Fibroblast of skin of scalp (primary cell): Measurements from ENCODE around the gene FLOT2. TPM values are rescaled to one million over a fixed set of nuclear protein-coding genes. Genes with fewer than 3 reads are reported as not detected.
A peak's percentile ranks its signal among the peaks of the same experiment; 100 is the strongest.
"Not testable (repeated sequence)": the region's sequence is repeated elsewhere in the genome, so short reads cannot be mapped to it uniquely, and the experiment has no call there.

Source experiments
- DNase-seq: peaks from one replicate; pipeline ENCODE4 v3.0.0-alpha.2; 2013
- polyA plus RNA-seq, 2 experiments: library from polyadenylated mRNA; unstranded; fragments of 120-200 nt; gene quantifications; one replicate each; pipeline ENCODE4 v1.2.1, GENCODE V29; 2013; ENCODE audit not compliant: insufficient read length in 2 of 2

Gene FLOT2
- 50.9 TPM for polyA plus RNA-seq (2013, experiment 1 of 2; ENCODE audit: insufficient read length)
- polyA plus RNA-seq (2013, experiment 2 of 2; ENCODE audit: insufficient read length) = 49.3 TPM

GRCh38 chr17:28896884-28897768, at the start of gene FLOT2:
TSS of gene FLOT2 (minus strand) at chr17:28897733. CDS start at chr17:28897574, 159 bp downstream.
- DNase-seq = peak; percentile 34

- peak; percentile 73 for DNase-seq
Observed at GRCh38 chr17:28946239-28946638, 48.7 kb upstream of the FLOT2 start.

- DNase-seq = peak; percentile 29
Observed at GRCh38 chr17:28944862-28945741, 47.6 kb upstream of the FLOT2 start.

- DNase-seq = no peak
Observed at GRCh38 chr17:28944343-28944742, 46.8 kb upstream of the FLOT2 start.

- DNase-seq = no peak
Observed at GRCh38 chr17:28942925-28943324, 45.4 kb upstream of the FLOT2 start.

GRCh38 chr17:28941251-28941650, 43.7 kb upstream of the FLOT2 start:
- no peak for DNase-seq

- no peak for DNase-seq
Observed at GRCh38 chr17:28940675-28941074, 43.1 kb upstream of the FLOT2 start.

GRCh38 chr17:28940142-28940541, 42.6 kb upstream of the FLOT2 start:
- no peak for DNase-seq

- DNase-seq = no peak
Observed at GRCh38 chr17:28938552-28938951, 41.0 kb upstream of the FLOT2 start.

GRCh38 chr17:28937044-28937729, 39.7 kb upstream of the FLOT2 start:
- no peak for DNase-seq

GRCh38 chr17:28935744-28936460, 38.4 kb upstream of the FLOT2 start:
- DNase-seq = no peak

- not testable (repeated sequence) for DNase-seq
Observed at GRCh38 chr17:28934508-28934907, 37.0 kb upstream of the FLOT2 start.

GRCh38 chr17:28929787-28930186, 32.3 kb upstream of the FLOT2 start:
- DNase-seq = no peak

GRCh38 chr17:28928061-28928460, 30.5 kb upstream of the FLOT2 start:
- DNase-seq = peak; percentile 23

- no peak for DNase-seq
Observed at GRCh38 chr17:28926786-28927185, 29.3 kb upstream of the FLOT2 start.

GRCh38 chr17:28926366-28926765, 28.8 kb upstream of the FLOT2 start:
- no peak for DNase-seq

GRCh38 chr17:28925912-28926365, 28.4 kb upstream of the FLOT2 start:
- DNase-seq = peak; percentile 55

GRCh38 chr17:28920201-28920600, 22.7 kb upstream of the FLOT2 start:
- no peak for DNase-seq

GRCh38 chr17:28918295-28918694, 20.8 kb upstream of the FLOT2 start:
- DNase-seq = no peak

- no peak for DNase-seq
Observed at GRCh38 chr17:28917465-28917864, 19.9 kb upstream of the FLOT2 start.

- DNase-seq = no peak
Observed at GRCh38 chr17:28917029-28917428, 19.5 kb upstream of the FLOT2 start.
